OCI-LY3 (cell line): ENCODE measurements around the gene PRXL2B.

Source experiments
- EZH2phosphoT487 ChIP-seq: fragments of 200-600 bp; shearing (Covaris generic); IDR thresholded peaks from 2 replicates; pipeline ENCODE4 v1.6.1; 2018; ENCODE audit warnings: antibody characterized with exemption, mixed run types, low read depth
- TF ChIP-seq, protein P1 (sequence below): fragments of 200-600, 300-600 bp; sonication (generic); IDR thresholded peaks from 2 replicates; pipeline ENCODE4 v1.5.1; 2014; ENCODE audit warnings: antibody characterized with exemption, low read length, low read depth

DNA sequence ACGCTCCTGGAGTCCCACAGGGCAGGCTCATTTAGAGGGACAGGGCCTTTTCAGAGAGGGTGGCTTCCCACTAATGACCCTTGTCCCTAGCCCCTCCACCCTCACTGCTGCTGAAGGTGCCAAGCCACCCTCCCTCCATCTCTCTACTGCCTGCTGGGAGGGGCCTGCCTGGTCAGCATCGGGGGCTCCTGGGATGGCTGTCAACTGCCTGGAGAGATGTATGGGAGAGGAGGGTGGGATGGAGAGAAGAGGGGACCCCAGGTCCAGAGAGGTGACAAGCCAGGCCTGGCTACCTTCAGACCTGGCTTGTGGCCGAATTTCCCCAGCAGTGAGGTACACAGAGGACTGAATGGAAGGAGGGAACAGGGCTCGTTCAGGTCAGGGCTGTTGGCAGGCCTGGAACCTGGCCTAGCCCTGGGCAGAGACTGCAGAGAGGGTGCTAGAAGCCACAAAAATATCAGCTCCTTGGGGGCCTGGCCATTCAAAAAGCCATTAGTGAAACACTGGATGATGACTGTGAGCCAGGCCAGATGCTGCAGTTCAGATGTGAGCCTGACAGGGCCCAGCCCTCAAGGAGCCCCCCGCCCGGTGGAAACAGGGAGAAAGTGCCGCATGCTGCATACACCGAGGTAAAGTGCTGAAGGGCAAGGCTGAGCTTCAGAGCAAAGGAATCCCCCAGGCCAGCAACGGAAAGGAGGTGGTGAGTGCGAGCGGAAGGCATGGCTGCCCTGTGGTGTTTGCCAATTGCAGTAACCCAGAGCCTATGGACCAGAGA is 26.2 kb downstream of the PRXL2B start:
- TF ChIP-seq, protein P1, sequence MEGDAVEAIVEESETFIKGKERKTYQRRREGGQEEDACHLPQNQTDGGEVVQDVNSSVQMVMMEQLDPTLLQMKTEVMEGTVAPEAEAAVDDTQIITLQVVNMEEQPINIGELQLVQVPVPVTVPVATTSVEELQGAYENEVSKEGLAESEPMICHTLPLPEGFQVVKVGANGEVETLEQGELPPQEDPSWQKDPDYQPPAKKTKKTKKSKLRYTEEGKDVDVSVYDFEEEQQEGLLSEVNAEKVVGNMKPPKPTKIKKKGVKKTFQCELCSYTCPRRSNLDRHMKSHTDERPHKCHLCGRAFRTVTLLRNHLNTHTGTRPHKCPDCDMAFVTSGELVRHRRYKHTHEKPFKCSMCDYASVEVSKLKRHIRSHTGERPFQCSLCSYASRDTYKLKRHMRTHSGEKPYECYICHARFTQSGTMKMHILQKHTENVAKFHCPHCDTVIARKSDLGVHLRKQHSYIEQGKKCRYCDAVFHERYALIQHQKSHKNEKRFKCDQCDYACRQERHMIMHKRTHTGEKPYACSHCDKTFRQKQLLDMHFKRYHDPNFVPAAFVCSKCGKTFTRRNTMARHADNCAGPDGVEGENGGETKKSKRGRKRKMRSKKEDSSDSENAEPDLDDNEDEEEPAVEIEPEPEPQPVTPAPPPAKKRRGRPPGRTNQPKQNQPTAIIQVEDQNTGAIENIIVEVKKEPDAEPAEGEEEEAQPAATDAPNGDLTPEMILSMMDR, result no peak
- TF ChIP-seq EZH2phosphoT487, result no peak
